Hepatocyte (in vitro differentiated cells): ENCODE results near the gene ZNF785. TPM values are rescaled to one million over a fixed set of nuclear protein-coding genes. Genes with fewer than 3 reads are reported as not detected.
"Not testable (repeated sequence)": the region's sequence is repeated elsewhere in the genome, so short reads cannot be mapped to it uniquely, and the experiment has no call there.

Experiments used
- DNase-seq: peaks from one replicate; pipeline ENCODE4 v3.0.0-alpha.2; 2016; ENCODE audit warnings: low spot score
- H2AFZ ChIP-seq: fragments of 200-600 bp; sonication (generic); 2 replicates; pipeline ENCODE4 v1.6.0; 2016; ENCODE audit warnings: antibody characterized with exemption, mild to moderate bottlenecking
- H3K27ac ChIP-seq: fragments of 200-600 bp; sonication (generic); 2 replicates; pipeline ENCODE4 v1.5.1; 2016; ENCODE audit warnings: mild to moderate bottlenecking
- H3K27me3 ChIP-seq: fragments of 200-600 bp; sonication (generic); 2 replicates; pipeline ENCODE4 v1.6.1; 2016
- H3K36me3 ChIP-seq: fragments of 200-600 bp; sonication (generic); replicated peaks from 2 replicates; pipeline ENCODE4 v1.5.1; 2016; ENCODE audit warnings: low read depth; ENCODE audit not compliant: insufficient read depth
- H3K4me1 ChIP-seq: fragments of 200-600 bp; sonication (generic); 2 replicates; pipeline ENCODE4 v1.5.1; 2016; ENCODE audit warnings: mild to moderate bottlenecking, moderate library complexity; ENCODE audit not compliant: insufficient read depth
- H3K4me2 ChIP-seq: fragments of 200-600 bp; sonication (generic); 2 replicates; pipeline ENCODE4 v1.6.0; 2016
- H3K4me3 ChIP-seq: fragments of 200-600 bp; sonication (generic); 2 replicates; pipeline ENCODE4 v1.5.1; 2016; ENCODE audit warnings: mild to moderate bottlenecking
- H3K79me2 ChIP-seq: fragments of 200-600 bp; sonication (generic); 2 replicates; pipeline ENCODE4 v1.6.0; 2017; ENCODE audit warnings: mild to moderate bottlenecking
- H3K9me2 ChIP-seq: fragments of 200-600 bp; sonication (generic); replicated peaks from 2 replicates; pipeline ENCODE4 v1.6.0; 2017; ENCODE audit warnings: mild to moderate bottlenecking; ENCODE audit not compliant: insufficient read depth
- H3K9me3 ChIP-seq: fragments of 200-600 bp; sonication (generic); 2 replicates; pipeline ENCODE4 v1.5.1; 2016; ENCODE audit warnings: low read depth, mild to moderate bottlenecking
- H4K20me1 ChIP-seq: fragments of 200-600 bp; sonication (generic); 2 replicates; pipeline ENCODE4 v1.6.0; 2016; ENCODE audit warnings: mild to moderate bottlenecking; ENCODE audit not compliant: insufficient read depth, poor library complexity, severe bottlenecking
- CTCF ChIP-seq: fragments of 200-600 bp; sonication (generic); IDR thresholded peaks from 2 replicates; pipeline ENCODE4 v1.5.1; 2016; ENCODE audit warnings: antibody characterized with exemption, mild to moderate bottlenecking; ENCODE audit not compliant: poor library complexity
- EZH2 ChIP-seq: fragments of 200-600 bp; sonication (generic); IDR thresholded peaks from 2 replicates; pipeline ENCODE4 v1.6.1; 2016; ENCODE audit warnings: antibody characterized with exemption, mild to moderate bottlenecking, borderline replicate concordance
- EZH2phosphoT487 ChIP-seq: fragments of 200-600 bp; sonication (generic); IDR thresholded peaks from one replicate; pipeline ENCODE4 v1.6.1; 2018; ENCODE audit warnings: antibody characterized with exemption, mild to moderate bottlenecking, low read depth, moderate library complexity; ENCODE audit not compliant: unreplicated experiment, severe bottlenecking
- WGBS: methylation state at CpG from one replicate; pipeline ENCODE4 v1.1.6; 2016; ENCODE audit warnings: low lambda C conversion rate; ENCODE audit errors: missing lambda C conversion rate; 5-methylcytosine and 5-hydroxymethylcytosine counted together
- polyA plus RNA-seq: library from polyadenylated mRNA; unstranded; fragments of >200 nt; fragmentation: Nextera tagmentation; extraction: Ambion mirVana; gene quantifications from 2 replicates; pipeline ENCODE4 v1.2.1, GENCODE V29; 2016
- total RNA-seq: library from RNA; depleted of rRNA; stranded (reverse); fragments of >200 nt; gene quantifications from 2 replicates; pipeline ENCODE4 v1.2.3, GENCODE V29; 2014

Gene ZNF785
- total and polyA plus RNA-seq, 2 experiments from 2014 or later, result 10.0 to 11.7 TPM

- H3K27me3 ChIP-seq, result no peaks in the 10 kb centered on the region
- H3K79me2 ChIP-seq, result peaks cover 32% of the 10 kb centered on the region
- no peaks in the 10 kb centered on the region for H3K36me3 ChIP-seq
- H3K9me2 ChIP-seq, result no peaks in the 10 kb centered on the region
- no peak overlapping the region for H3K4me2 ChIP-seq
- H3K4me1 ChIP-seq, result peaks cover 37% of the 10 kb centered on the region
- H3K9me3 ChIP-seq, result no peaks in the 10 kb centered on the region
- DNase-seq, result no peak
- no peak overlapping the region for H3K4me3 ChIP-seq
- no peak overlapping the region for H2AFZ ChIP-seq
- H3K27ac ChIP-seq, result peak overlapping the region; percentile 99
- no peaks in the 10 kb centered on the region for H4K20me1 ChIP-seq
- no peak for TF ChIP-seq EZH2
- no peak for TF ChIP-seq CTCF
- TF ChIP-seq EZH2phosphoT487, result no peak
- 85% methylated on average over 8 of the region's 8 CpGs for WGBS
Observed at GRCh38 chr16:30539000-30539964, 46.2 kb downstream of the ZNF785 start.

GRCh38 chr16:30536391-30537024 lies 49.0 kb downstream of the ZNF785 start:
- H4K20me1 ChIP-seq, H3K9me3 ChIP-seq, H3K27me3 ChIP-seq, H3K36me3 ChIP-seq, H3K9me2 ChIP-seq, H2AFZ ChIP-seq, DNase-seq: not testable (repeated sequence)
- Histone ChIP-seq H3K79me2 (peaks cover 40% of the 10 kb centered on the region), H3K4me2 (peak overlapping the region; percentile 81), H3K27ac (peak overlapping the region; percentile 97), H3K4me3 (peak overlapping the region; percentile 53), H3K4me1 (peaks cover 28% of the 10 kb centered on the region)
- whole genome bisulfite sequencing, result 87% methylated on average over 12 of the region's 13 CpGs

GRCh38 chr16:30535777-30536190 lies 49.7 kb downstream of the ZNF785 start:
- peak overlapping the region; percentile 97 for H3K27ac ChIP-seq
- H2AFZ ChIP-seq, result peak overlapping the region; percentile 78
- no peaks in the 10 kb centered on the region for H3K36me3 ChIP-seq
- H3K9me3 ChIP-seq, result no peaks in the 10 kb centered on the region
- peak; percentile 55 for TF ChIP-seq CTCF
- no peak for TF ChIP-seq EZH2
- WGBS, result 39% methylated on average over 12 of the region's 12 CpGs
- H3K9me2 ChIP-seq, result no peaks in the 10 kb centered on the region
- H3K79me2 ChIP-seq, result peaks cover 42% of the 10 kb centered on the region
- H4K20me1 ChIP-seq, result no peaks in the 10 kb centered on the region
- peak; percentile 87 for DNase-seq
- H3K27me3 ChIP-seq, result no peaks in the 10 kb centered on the region
- peaks cover 26% of the 10 kb centered on the region for H3K4me1 ChIP-seq
- H3K4me3 ChIP-seq, result peak overlapping the region; percentile 53
- peak overlapping the region; percentile 81 for H3K4me2 ChIP-seq

- 12% methylated on average over 18 of the region's 18 CpGs for WGBS
- H2AFZ ChIP-seq, result peak overlapping the region; percentile 78
- TF ChIP-seq EZH2phosphoT487 (no peak), EZH2 (no peak), CTCF (no peak)
- no peaks in the 10 kb centered on the region for H3K27me3 ChIP-seq
- H3K27ac ChIP-seq, result peak overlapping the region; percentile 97
- H3K36me3 ChIP-seq, result no peaks in the 10 kb centered on the region
- peak overlapping the region; percentile 53 for H3K4me3 ChIP-seq
- peak overlapping the region; percentile 81 for H3K4me2 ChIP-seq
- H3K4me1 ChIP-seq, result peaks cover 22% of the 10 kb centered on the region
- no peak for DNase-seq
- peaks cover 42% of the 10 kb centered on the region for H3K79me2 ChIP-seq
- H3K9me3 ChIP-seq, result no peaks in the 10 kb centered on the region
- H3K9me2 ChIP-seq, result no peaks in the 10 kb centered on the region
- H4K20me1 ChIP-seq, result no peaks in the 10 kb centered on the region
Observed at GRCh38 chr16:30535106-30535776, 50.3 kb downstream of the ZNF785 start.
